K562 (cell line): ENCODE data around the gene TANK. TPM values are rescaled to one million over a fixed set of nuclear protein-coding genes. Genes with fewer than 3 reads are reported as not detected.
A peak's percentile ranks its signal among the peaks of the same experiment; 100 is the strongest.

Experiments
- CC2D1A ChIP-seq: fragments of 450-650 bp; IDR thresholded peaks from 2 replicates; pipeline ENCODE4 v1.6.1; 2017; ENCODE audit warnings: mild to moderate bottlenecking
- CREM ChIP-seq: IDR thresholded peaks from 2 replicates; pipeline ENCODE4 v1.6.1; 2014; ENCODE audit warnings: antibody characterized with exemption, low read depth
- ETV1 ChIP-seq: fragments of 450-650 bp; conservative IDR thresholded peaks from 2 replicates; pipeline ENCODE4 v1.6.1; 2016; ENCODE audit warnings: missing genetic modification characterization, control low read depth, low read depth, missing compliant biosample characterization
- FOXJ2 ChIP-seq: fragments of 200-800 bp; sonication (Bioruptor generic); IDR thresholded peaks from 2 replicates; pipeline ENCODE4 v1.6.1; 2016; ENCODE audit warnings: missing genetic modification characterization, missing compliant biosample characterization
- KDM5B ChIP-seq: fragments of 200-600 bp; sonication (generic); IDR thresholded peaks from 2 replicates; pipeline ENCODE4 v1.6.1; 2012; ENCODE audit warnings: low read depth, mild to moderate bottlenecking, moderate library complexity, low read length, control low read depth, inconsistent platforms; ENCODE audit not compliant: insufficient replicate concordance
- MBD2 ChIP-seq: sonication (generic); IDR thresholded peaks from 2 replicates; pipeline ENCODE4 v1.6.1; 2016; ENCODE audit warnings: low read depth, borderline replicate concordance
- MCM7 ChIP-seq, 2 experiments: fragments of 450-650 bp; IDR thresholded peaks; 2 replicates each; pipeline ENCODE4 v1.6.1; 2016 to 2018
- RUNX1 ChIP-seq: sonication (generic); IDR thresholded peaks from 2 replicates; pipeline ENCODE4 v1.6.1; 2016; ENCODE audit warnings: antibody characterized with exemption, low read depth
- SETDB1 ChIP-seq: IDR thresholded peaks from one replicate; pipeline ENCODE4 v1.6.1; 2012; ENCODE audit warnings: low read length, control low read depth, inconsistent platforms
- TAF9B ChIP-seq: fragments of 450-650 bp; IDR thresholded peaks from 2 replicates; pipeline ENCODE4 v1.6.1; 2018; ENCODE audit warnings: mild to moderate bottlenecking; ENCODE audit not compliant: partially characterized antibody
- TAL1 ChIP-seq: fragments of 450-650 bp; IDR thresholded peaks from 2 replicates; pipeline ENCODE4 v1.6.1; 2016; ENCODE audit warnings: mild to moderate bottlenecking
- TBP ChIP-seq: optimal IDR thresholded peaks from 2 replicates; pipeline ENCODE3; 2011; ENCODE audit warnings: low read depth, low read length, improper control_type of control experiment
- TCF3 ChIP-seq: sonication (generic); formaldehyde crosslinking; IDR thresholded peaks from 2 replicates; pipeline ENCODE4 v1.4.0; 2020; ENCODE audit warnings: mild to moderate bottlenecking, missing genetic modification reagents
- ZNF408 ChIP-seq: fragments of 250-450 bp; sonication (Bioruptor Pico); IDR thresholded peaks from 2 replicates; pipeline ENCODE4 v1.4.0; 2020; ENCODE audit warnings: low read depth, mild to moderate bottlenecking, moderate library complexity
- ZNF644 ChIP-seq: fragments of 200-800 bp; sonication (Bioruptor generic); IDR thresholded peaks from 2 replicates; pipeline ENCODE4 v1.6.1; 2016; ENCODE audit warnings: low read depth, missing genetic modification characterization, missing compliant biosample characterization
- ZNF75A ChIP-seq: fragments of 450-650 bp; formaldehyde crosslinking; IDR thresholded peaks from 2 replicates; pipeline ENCODE4 v1.4.0; 2020; ENCODE audit warnings: mild to moderate bottlenecking
- ZZZ3 ChIP-seq: fragments of 450-650 bp; IDR thresholded peaks from 2 replicates; pipeline ENCODE4 v1.6.1; 2016; ENCODE audit warnings: antibody characterized with exemption, mild to moderate bottlenecking, moderate library complexity
- polyA plus RNA-seq, 8 experiments: library from polyadenylated mRNA; depleted of rRNA in 4 of 8; stranded (reverse) in 5 of 8; unstranded in 3 of 8; fragments of >200 nt; fragmentation: Nextera tagmentation in 2 of 8; fragmentation: Illumina TruSeq in 1 of 8; extraction: Ambion mirVana in 2 of 8; extraction: Trizol in 1 of 8; gene quantifications; 2 replicates each; pipeline versions ENCODE4 v1.2.1 to v1.2.3, GENCODE V29; 2011 to 2014; ENCODE audit warnings: inconsistent platforms in 1 of 8, missing spikeins in 1 of 8
- total RNA-seq, 7 experiments: library from RNA; depleted of rRNA in 6 of 7; stranded (reverse); fragments of >200 nt in 6 of 7; fragmentation: Illumina TruSeq in 2 of 7; extraction: Trizol in 2 of 7; gene quantifications; 2 replicates each; pipeline versions ENCODE4 v1.2.1 to v1.2.3, GENCODE V29; 2011 to 2021; ENCODE audit warnings: low replicate concordance in 1 of 7
- TF ChIP-seq, protein P1 (sequence below), 2 experiments: fragments of 450-650 bp; formaldehyde crosslinking in 1 of 2; IDR thresholded peaks; 2 replicates each; pipeline versions ENCODE4 v1.4.0 to v1.6.1; 2014 to 2020; ENCODE audit warnings: mild to moderate bottlenecking in 2 of 2, borderline replicate concordance in 1 of 2, low read depth in 1 of 2
- TF ChIP-seq, protein P2 (sequence below): fragments of 450-650 bp; IDR thresholded peaks from 2 replicates; pipeline ENCODE4 v1.6.1; 2018; ENCODE audit warnings: mild to moderate bottlenecking, low read depth; ENCODE audit not compliant: partially characterized antibody

TANK gene
- total and polyA plus RNA-seq, 9 of the 15 experiments (the other 6 are each of a cell fraction or from before 2014, with no cell fraction given): 43.0 to 91.5 (median 54.4) TPM

DNA sequence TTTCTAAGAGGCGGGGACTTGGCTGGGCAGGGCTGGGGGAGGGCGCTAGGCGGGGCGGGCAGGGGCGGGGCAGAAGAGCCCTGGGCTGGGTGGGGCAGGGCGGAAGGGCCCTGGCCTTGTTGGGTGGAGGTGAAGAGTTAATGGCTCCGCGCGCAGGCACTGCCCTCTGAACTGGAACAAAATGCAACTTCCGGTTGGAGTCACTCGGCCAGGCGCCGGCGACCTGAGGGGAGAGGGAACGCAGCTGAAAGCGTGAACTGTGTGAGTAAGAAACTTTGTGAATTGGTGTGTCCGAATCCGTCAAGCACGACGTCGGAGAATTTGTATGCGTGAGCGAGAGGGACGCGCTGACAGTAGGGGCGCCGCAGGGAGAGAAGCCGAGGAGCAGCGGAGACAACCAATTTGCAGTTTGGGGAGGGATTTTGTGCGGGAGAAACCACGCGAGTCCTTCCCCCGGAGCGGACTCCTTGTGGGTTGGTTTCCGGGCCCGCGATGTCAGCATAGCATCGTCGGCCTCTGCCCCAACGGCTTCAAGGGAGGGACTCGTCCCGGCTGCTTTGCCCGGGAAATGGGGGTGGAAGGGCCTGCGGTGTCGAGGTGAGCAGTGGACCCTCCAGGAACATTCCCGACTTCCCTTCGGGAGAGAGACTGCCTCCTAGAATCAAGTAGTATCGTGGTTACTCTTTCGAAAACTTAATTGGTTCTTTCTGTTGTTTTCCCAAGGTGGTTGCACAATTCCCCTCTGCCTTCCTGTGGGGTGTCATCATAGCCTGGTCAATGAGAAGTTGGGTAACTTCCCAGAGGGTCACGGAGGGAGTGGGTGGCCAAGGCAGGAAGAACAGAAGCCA is at the start of gene TANK (continued):
- TF ChIP-seq, protein P1, sequence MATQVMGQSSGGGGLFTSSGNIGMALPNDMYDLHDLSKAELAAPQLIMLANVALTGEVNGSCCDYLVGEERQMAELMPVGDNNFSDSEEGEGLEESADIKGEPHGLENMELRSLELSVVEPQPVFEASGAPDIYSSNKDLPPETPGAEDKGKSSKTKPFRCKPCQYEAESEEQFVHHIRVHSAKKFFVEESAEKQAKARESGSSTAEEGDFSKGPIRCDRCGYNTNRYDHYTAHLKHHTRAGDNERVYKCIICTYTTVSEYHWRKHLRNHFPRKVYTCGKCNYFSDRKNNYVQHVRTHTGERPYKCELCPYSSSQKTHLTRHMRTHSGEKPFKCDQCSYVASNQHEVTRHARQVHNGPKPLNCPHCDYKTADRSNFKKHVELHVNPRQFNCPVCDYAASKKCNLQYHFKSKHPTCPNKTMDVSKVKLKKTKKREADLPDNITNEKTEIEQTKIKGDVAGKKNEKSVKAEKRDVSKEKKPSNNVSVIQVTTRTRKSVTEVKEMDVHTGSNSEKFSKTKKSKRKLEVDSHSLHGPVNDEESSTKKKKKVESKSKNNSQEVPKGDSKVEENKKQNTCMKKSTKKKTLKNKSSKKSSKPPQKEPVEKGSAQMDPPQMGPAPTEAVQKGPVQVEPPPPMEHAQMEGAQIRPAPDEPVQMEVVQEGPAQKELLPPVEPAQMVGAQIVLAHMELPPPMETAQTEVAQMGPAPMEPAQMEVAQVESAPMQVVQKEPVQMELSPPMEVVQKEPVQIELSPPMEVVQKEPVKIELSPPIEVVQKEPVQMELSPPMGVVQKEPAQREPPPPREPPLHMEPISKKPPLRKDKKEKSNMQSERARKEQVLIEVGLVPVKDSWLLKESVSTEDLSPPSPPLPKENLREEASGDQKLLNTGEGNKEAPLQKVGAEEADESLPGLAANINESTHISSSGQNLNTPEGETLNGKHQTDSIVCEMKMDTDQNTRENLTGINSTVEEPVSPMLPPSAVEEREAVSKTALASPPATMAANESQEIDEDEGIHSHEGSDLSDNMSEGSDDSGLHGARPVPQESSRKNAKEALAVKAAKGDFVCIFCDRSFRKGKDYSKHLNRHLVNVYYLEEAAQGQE (IDR thresholded peaks at IDR 0.05; ENCODE audit: borderline replicate concordance): no peak
- TF ChIP-seq, protein P1 (CRISPR knock-in tag; IDR thresholded peaks at IDR 0.05; ENCODE audit: low read depth): peak; percentile 75
- TF ChIP-seq ETV1 (peak; percentile 84), ZZZ3 (no peak), CREM (peak; percentile 76), ZNF75A (CRISPR knock-in tag) (no peak), ZNF644 (tag) (no peak), MCM7 (IDR thresholded peaks at IDR 0.05) (no peak), FOXJ2 (tag) (no peak), TBP (peak; percentile 99), ZNF408 (CRISPR knock-in tag) (no peak), KDM5B (peak; percentile 96), RUNX1 (no peak), SETDB1 (no peak), TAL1 (no peak), TAF9B (peak; percentile 100), TCF3 (CRISPR knock-in tag) (no peak), MBD2 (peak; percentile 84), CC2D1A (no peak; the same call in 1 of the 2 replicates)
- TF ChIP-seq, protein P2, sequence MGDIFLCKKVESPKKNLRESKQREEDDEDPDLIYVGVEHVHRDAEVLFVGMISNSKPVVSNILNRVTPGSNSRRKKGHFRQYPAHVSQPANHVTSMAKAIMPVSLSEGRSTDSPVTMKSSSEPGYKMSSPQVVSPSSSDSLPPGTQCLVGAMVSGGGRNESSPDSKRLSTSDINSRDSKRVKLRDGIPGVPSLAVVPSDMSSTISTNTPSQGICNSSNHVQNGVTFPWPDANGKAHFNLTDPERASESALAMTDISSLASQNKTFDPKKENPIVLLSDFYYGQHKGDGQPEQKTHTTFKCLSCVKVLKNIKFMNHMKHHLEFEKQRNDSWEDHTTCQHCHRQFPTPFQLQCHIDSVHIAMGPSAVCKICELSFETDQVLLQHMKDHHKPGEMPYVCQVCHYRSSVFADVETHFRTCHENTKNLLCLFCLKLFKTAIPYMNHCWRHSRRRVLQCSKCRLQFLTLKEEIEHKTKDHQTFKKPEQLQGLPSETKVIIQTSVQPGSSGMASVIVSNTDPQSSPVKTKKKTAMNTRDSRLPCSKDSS: no peak
